OCI-LY7 (cell line): ENCODE data around the gene RIMBP2. TPM values are rescaled to one million over a fixed set of nuclear protein-coding genes. Genes with fewer than 3 reads are reported as not detected.

Experiments used
- BruUV-seq: library from RNA; stranded (reverse); fragments of 400-500 nt; replicated peaks from 2 replicates; lab custom pipeline; 2021; lab: Mats Ljungman, UMichigan
- CTCF ChIA-PET: fragments of 300-600 bp; sonication (Branson Sonifier 250); formaldehyde crosslinking; loops from one replicate; lab custom pipeline; 2022; ENCODE audit warnings: antibody characterized with exemption; ENCODE audit not compliant: unreplicated experiment; lab: Charles Lee
- POLR2A ChIA-PET: fragments of 300-600 bp; sonication (Branson Sonifier 250); formaldehyde crosslinking; loops from one replicate; lab custom pipeline; 2022; ENCODE audit warnings: antibody characterized with exemption; lab: Charles Lee
- DNase-seq: peaks from one replicate; pipeline ENCODE4 v3.0.0-alpha.2; 2015; ENCODE audit warnings: low spot score
- H2AFZ ChIP-seq: fragments of 200-600 bp; sonication (generic), shearing (Covaris generic); 2 replicates; pipeline ENCODE4 v1.6.1; 2014; ENCODE audit warnings: mild to moderate bottlenecking, antibody characterized with exemption, low read length, moderate library complexity
- H3K27ac ChIP-seq: fragments of 200-600 bp; sonication (generic); 2 replicates; pipeline ENCODE4 v1.5.1; 2014; ENCODE audit warnings: mixed run types, low read depth, mild to moderate bottlenecking, moderate library complexity, low read length, inconsistent platforms; ENCODE audit not compliant: poor library complexity, severe bottlenecking
- H3K36me3 ChIP-seq: fragments of 200-600 bp; sonication (generic); 2 replicates; pipeline ENCODE4 v1.6.1; 2014; ENCODE audit warnings: mild to moderate bottlenecking, antibody characterized with exemption, low read length, moderate library complexity, mixed read lengths; ENCODE audit not compliant: insufficient read depth
- H3K4me1 ChIP-seq: fragments of 200-600 bp; sonication (generic); 2 replicates; pipeline ENCODE4 v1.5.1; 2014; ENCODE audit warnings: mild to moderate bottlenecking, low read length; ENCODE audit not compliant: insufficient read depth, poor library complexity, severe bottlenecking
- H3K4me2 ChIP-seq: fragments of 200-600 bp; sonication (generic); 2 replicates; pipeline ENCODE4 v1.6.1; 2014; ENCODE audit warnings: mild to moderate bottlenecking, low read length
- H3K4me3 ChIP-seq: fragments of 200-600 bp; sonication (generic); 2 replicates; pipeline ENCODE4 v1.5.1; 2014; ENCODE audit warnings: mild to moderate bottlenecking, low read depth, low read length; ENCODE audit not compliant: poor library complexity, severe bottlenecking
- H3K79me2 ChIP-seq: fragments of 200-600 bp; sonication (generic); 2 replicates; pipeline ENCODE4 v1.6.1; 2016; ENCODE audit warnings: low read depth, mild to moderate bottlenecking, low read length, moderate library complexity, mixed read lengths; ENCODE audit not compliant: insufficient read depth
- H3K9me2 ChIP-seq: fragments of 200-600 bp; sonication (generic); 2 replicates; pipeline ENCODE4 v1.6.1; 2016; ENCODE audit warnings: mild to moderate bottlenecking, low read length, mixed read lengths; ENCODE audit not compliant: insufficient read depth
- H3K9me3 ChIP-seq: fragments of 200-600 bp; sonication (generic); 2 replicates; pipeline ENCODE4 v1.6.1; 2014; ENCODE audit warnings: mild to moderate bottlenecking, mixed run types, low read length, mixed read lengths
- H4K20me1 ChIP-seq: fragments of 200-600 bp; sonication (generic); 2 replicates; pipeline ENCODE4 v1.6.1; 2014; ENCODE audit warnings: mild to moderate bottlenecking, antibody characterized with exemption, low read length, moderate library complexity, mixed read lengths; ENCODE audit not compliant: insufficient read depth
- CTCF ChIP-seq: fragments of 200-600 bp; sonication (generic); conservative IDR thresholded peaks from 2 replicates; pipeline ENCODE4 v1.5.1; 2014; ENCODE audit warnings: mild to moderate bottlenecking, antibody characterized with exemption, low read length, moderate library complexity, mixed read lengths
- EZH2phosphoT487 ChIP-seq: fragments of 200-600 bp; sonication (generic); IDR thresholded peaks from 2 replicates; pipeline ENCODE4 v1.6.1; 2018; ENCODE audit warnings: low read depth, borderline replicate concordance, mild to moderate bottlenecking, mixed run types, antibody characterized with exemption, low read length, moderate library complexity, mixed read lengths
- intact Hi-C: fragments of 100-400 bp; cut with micrococcal nuclease; formaldehyde crosslinking; loops from one replicate; pipeline ENCODE4 v1.10.0; 2022; ENCODE audit not compliant: unreplicated experiment
- total RNA-seq, 2 experiments: library from RNA; depleted of rRNA in 1 of 2; stranded (reverse); fragments of >200 nt in 1 of 2; shearing (Covaris generic) in 1 of 2; gene quantifications; 2 replicates each; pipeline ENCODE4 v1.2.3, GENCODE V29; 2014 to 2022

The RIMBP2 gene
- total RNA-seq, 2 experiments from 2014 or later, result not detected

GRCh38 chr12:130446846-130447654 is 269.0 kb downstream of the RIMBP2 start:
- Histone ChIP-seq H3K27ac (no peak overlapping the region), H3K9me3 (no peaks in the 10 kb centered on the region), H4K20me1 (no peaks in the 10 kb centered on the region), H3K4me2 (no peak overlapping the region), H2AFZ (no peak overlapping the region), H3K79me2 (no peaks in the 10 kb centered on the region), H3K4me1 (no peaks in the 10 kb centered on the region), H3K4me3 (no peak overlapping the region), H3K36me3 (no peaks in the 10 kb centered on the region), H3K9me2 (no peaks in the 10 kb centered on the region)
- intact Hi-C loops, result no loop called here
- no peak for DNase-seq
- ChIA-PET CTCF (no interaction called here), POLR2A (no interaction called here)
- BruUV-seq, result no TSS peak
- no peak for TF ChIP-seq EZH2phosphoT487

GRCh38 chr12:130444986-130445385 is 271.1 kb downstream of the RIMBP2 start:
- Histone ChIP-seq H3K4me1 (no peaks in the 10 kb centered on the region), H3K9me2 (no peaks in the 10 kb centered on the region), H3K4me2 (no peak overlapping the region), H3K79me2 (no peaks in the 10 kb centered on the region), H4K20me1 (no peaks in the 10 kb centered on the region), H3K4me3 (no peak overlapping the region), H3K9me3 (no peaks in the 10 kb centered on the region), H3K36me3 (no peaks in the 10 kb centered on the region), H2AFZ (no peak overlapping the region), H3K27ac (no peak overlapping the region)
- DNase-seq, result no peak
- intact Hi-C loops, result no loop called here
- ChIA-PET POLR2A (no interaction called here), CTCF (no interaction called here)
- BruUV-seq, result no TSS peak
- TF ChIP-seq CTCF (no peak), EZH2phosphoT487 (no peak)

GRCh38 chr12:130444061-130444460 is 272.0 kb downstream of the RIMBP2 start:
- no peak for DNase-seq
- intact Hi-C loops, result no loop called here
- H3K4me3 ChIP-seq, result no peak overlapping the region
- H3K27ac ChIP-seq, result no peak overlapping the region
- no peak overlapping the region for H3K4me2 ChIP-seq
- no peaks in the 10 kb centered on the region for H3K79me2 ChIP-seq
- TF ChIP-seq CTCF (no peak), EZH2phosphoT487 (no peak)
- H3K36me3 ChIP-seq, result no peaks in the 10 kb centered on the region
- CTCF ChIA-PET, result no interaction called here
- no peaks in the 10 kb centered on the region for H4K20me1 ChIP-seq
- no peaks in the 10 kb centered on the region for H3K9me2 ChIP-seq
- H3K9me3 ChIP-seq, result no peaks in the 10 kb centered on the region
- no peak overlapping the region for H2AFZ ChIP-seq
- no TSS peak for BruUV-seq
- POLR2A ChIA-PET, result interaction anchor here (1.2 kb wide), 1 partner anchor 10 kb away, joined by 3 read pairs; no protein-coding TSS in a partner anchor
- no peaks in the 10 kb centered on the region for H3K4me1 ChIP-seq
